GM18498 (cell line): ENCODE measurements around the gene DYRK2.

Source experiments
- ATAC-seq: cut with Tn5 transposase; IDR thresholded peaks from one replicate; pipeline ENCODE4 v1.9.1; 2021; ENCODE audit warnings: mild to moderate bottlenecking, moderate library complexity; ENCODE audit not compliant: unreplicated experiment

The DYRK2 gene

GRCh38 chr12:67698672-67699581 is 50.4 kb downstream of the DYRK2 start:
- peak; percentile 91 for ATAC-seq

- ATAC-seq, result no peak
Measured at GRCh38 chr12:67701121-67701520, 52.6 kb downstream of the DYRK2 start.

DNA sequence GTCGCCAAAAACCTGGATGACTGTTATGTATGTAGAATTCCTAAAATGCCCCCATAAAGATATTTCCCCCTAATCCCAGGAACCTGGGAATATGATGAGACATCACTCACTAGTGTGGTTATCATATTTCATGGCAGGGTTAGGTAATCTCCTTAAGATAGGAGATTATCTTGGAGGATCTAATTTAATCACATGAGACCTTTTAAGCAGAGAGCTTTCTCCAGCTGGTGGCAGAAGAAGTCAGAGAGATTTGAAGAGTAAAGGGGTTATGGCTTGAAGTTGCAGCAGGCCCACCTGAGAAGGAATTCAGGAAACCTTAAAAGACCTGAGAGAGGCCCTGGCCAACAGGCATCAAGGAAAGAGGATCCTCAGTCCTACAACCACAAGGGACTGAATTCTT is 53.6 kb downstream of the DYRK2 start:
- no peak for ATAC-seq

DNA sequence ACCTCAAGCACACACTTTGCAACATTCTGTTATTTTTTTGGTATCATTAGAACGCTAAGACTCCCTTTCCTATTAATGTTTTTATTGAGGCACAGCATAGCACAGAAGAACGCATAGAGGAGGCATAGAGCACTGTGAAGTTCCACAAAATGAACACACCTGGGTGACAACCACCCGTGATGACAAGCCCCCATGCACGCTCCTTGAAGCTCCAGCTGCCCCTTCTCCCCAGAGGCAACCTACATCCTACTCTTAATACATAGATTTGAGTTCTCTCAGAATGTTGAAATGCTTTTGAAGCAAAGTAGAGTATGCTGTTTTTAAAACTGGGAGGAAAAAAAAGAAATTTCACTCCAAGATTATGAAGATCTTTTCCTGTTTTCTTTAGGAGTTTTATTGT is 55.5 kb downstream of the DYRK2 start:
- no peak for ATAC-seq

DNA sequence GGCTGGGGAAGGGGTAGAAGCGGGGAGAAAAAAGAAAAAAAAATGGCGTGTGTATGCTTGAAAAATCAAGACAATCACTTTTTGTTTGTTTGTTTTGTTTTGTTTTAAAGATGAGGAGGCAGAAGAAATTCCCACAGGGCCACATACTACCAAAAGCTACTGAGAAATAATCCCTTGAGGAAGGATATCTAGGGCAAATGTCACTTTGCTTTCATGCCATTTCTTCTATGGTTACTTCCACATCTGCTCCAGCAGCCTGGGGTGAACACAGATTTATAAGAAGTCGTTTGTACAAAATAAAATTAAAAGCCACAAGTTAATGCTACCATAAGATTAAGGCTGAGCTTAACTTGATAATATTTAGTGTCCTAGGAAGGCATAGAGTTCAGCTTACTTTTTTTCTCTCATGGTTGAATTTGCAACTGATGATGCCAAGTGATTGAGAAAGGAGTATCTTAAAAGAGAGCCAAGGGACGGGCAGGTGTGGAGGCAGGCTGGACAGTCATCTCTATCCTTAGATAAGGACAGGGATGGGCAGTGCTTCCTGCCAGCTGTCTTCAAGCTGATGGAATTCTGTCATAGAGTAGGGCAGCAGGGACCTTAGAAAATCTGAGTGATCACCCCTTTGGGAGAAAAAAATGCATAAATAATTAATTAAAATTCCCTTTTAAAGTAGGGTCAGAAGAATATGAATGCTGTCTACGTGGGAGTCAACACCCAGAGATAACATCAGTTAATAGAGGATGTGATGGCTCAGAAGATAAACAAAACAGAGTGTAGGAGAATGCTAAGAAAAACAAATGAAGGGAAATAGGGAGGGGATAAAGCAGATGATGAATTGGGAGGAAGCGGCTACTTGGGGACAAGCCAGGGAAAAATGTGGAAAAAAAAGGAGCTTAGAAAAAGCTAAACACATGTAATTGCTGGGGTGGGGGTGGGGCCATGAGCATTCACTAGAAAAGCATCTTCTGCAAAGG is 57.1 kb downstream of the DYRK2 start:
- no peak for ATAC-seq

GRCh38 chr12:67709367-67709954 is 60.9 kb downstream of the DYRK2 start:
- ATAC-seq, result no peak

- peak; percentile 97 for ATAC-seq
Measured at GRCh38 chr12:67710582-67710981, 62.0 kb downstream of the DYRK2 start.

DNA sequence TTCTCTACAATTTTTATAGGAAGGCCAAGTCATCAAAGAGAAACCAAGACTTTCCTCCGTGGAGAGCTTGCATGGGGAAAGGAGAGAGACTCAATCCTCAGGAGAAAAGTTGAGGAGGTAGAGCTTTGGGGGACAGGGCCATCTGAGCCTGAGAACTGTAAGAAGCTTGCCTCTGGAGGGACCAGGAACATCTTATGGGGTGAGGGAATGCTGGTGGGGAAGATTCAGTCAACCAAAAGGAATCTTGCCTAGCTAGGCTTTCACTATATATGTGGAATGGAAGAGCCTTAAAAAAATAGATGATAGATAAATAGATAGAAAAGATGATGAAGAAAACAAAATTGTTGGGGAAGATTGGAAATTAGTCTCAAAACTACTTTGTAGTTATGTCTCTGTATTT is 63.5 kb downstream of the DYRK2 start:
- no peak for ATAC-seq

DNA sequence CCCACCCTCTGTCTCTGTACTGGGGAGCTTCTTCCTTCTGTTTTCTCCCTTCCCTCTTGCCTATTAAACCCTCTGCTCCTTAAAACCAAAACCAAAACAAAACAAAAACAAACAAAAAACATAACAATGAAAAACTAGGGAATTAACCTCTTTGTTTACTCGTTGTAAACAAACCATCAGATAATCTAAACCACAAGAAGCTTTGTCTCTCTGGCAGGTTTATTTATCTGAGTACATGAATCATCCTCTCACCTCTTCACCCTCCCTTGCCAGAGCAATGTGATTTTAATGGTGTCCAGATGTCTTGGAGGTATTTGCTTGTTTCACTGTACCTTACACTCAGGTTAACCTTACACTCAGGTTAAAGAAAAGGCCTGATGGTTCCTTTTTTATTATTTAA is 66.1 kb downstream of the DYRK2 start:
- no peak for ATAC-seq
